ENCODE results near the gene ABCF2. TPM values are rescaled to one million over a fixed set of nuclear protein-coding genes. Genes with fewer than 3 reads are reported as not detected.

The ABCF2 gene
- polyA plus RNA-seq, 3 donors = 18.0 to 22.0 (median 21.1) TPM

DNA sequence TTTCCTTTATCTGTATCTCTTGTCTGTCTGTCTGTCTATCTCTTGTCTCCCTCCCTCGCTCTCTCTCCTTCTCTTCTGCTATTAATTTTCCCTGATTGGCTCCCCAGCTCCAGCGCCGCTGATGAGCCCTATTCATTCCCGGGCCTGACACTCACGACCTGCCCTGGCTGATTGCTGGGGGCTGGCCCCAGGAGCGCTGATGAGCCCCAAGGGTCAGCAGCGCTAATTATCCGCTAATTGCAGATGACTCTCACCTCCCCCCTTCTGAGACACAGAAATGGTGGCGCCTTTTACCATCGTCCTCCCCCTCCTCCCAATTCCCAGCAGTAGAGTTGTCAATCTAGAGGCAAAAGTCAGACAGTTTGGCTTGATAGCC lies 58.2 kb downstream of the ABCF2 start:
- no peak for DNase-seq
- H3K27me3 Mint-ChIP-seq (ENCODE audit: low read depth in 3 of 3) = peaks cover 42 to 59% (median 47%) of the 10 kb centered on the region in 3 donors
- Histone ChIP-seq H3K27me3 (ENCODE audit: control insufficient read depth in 2 of 2, insufficient read depth in 2 of 2, low read length in 2 of 2) (peaks cover 52 to 80% of the 10 kb centered on the region in 2 donors), H2AFZ (ENCODE audit: insufficient read depth, low read depth, low read length, poor library complexity, severe bottlenecking) (no peak overlapping the region), H3K36me3 (replicated peaks in 1 of 2; ENCODE audit: control insufficient read depth in 1 of 2, insufficient read depth in 2 of 2, low read length in 2 of 2) (no peaks in the 10 kb centered on the region), H3K79me2 (ENCODE audit: insufficient read depth, low read length) (no peaks in the 10 kb centered on the region), H3K9me3 (replicated peaks in 1 of 2; ENCODE audit: control insufficient read depth in 1 of 2, insufficient read depth in 1 of 2, low read length in 2 of 2) (peaks cover 8 to 16% of the 10 kb centered on the region in 2 donors), H3K4me3 (replicated peaks in 1 of 3; ENCODE audit: low read depth in 2 of 3, low read length in 3 of 3) (no peak overlapping the region), H4K20me1 (ENCODE audit: insufficient read depth, low read length) (no peaks in the 10 kb centered on the region), H3K4me1 (ENCODE audit: control insufficient read depth in 1 of 2, insufficient read depth in 2 of 2, low read length in 2 of 2) (peaks cover 7 to 21% of the 10 kb centered on the region in 2 donors), H3K4me2 (replicated peaks; ENCODE audit: extremely low read depth, low read length, poor library complexity, severe bottlenecking) (no peak overlapping the region), H3K9ac (ENCODE audit: insufficient read depth, low read length, poor library complexity, severe bottlenecking) (no peak overlapping the region), H3K27ac (ENCODE audit: low read depth in 1 of 2, low read length in 2 of 2) (no peak overlapping the region)
- no peak overlapping the region for H3K27ac Mint-ChIP-seq
- peaks cover 3 to 7% of the 10 kb centered on the region in 2 donors for H3K36me3 Mint-ChIP-seq
- 41% methylated on average over 7 of the region's 10 CpGs for WGBS (ENCODE audit: insufficient coverage)
- TF ChIP-seq CTCF (IDR thresholded peaks at IDR 0.05) = no peak
- intact Hi-C loops (cut with micrococcal nuclease) = loop anchor here in 1 of 2 donors (10.0 kb wide), 1 partner anchor 136 kb away; no protein-coding TSS in a partner anchor
- peaks cover 10% of the 10 kb centered on the region for H3K4me1 Mint-ChIP-seq
- peaks cover 4 to 30% (median 16%) of the 10 kb centered on the region in 7 donors for H3K9me3 Mint-ChIP-seq
- H3K4me3 Mint-ChIP-seq = peak overlapping the region in 1 of 2 donors; percentile 74

DNA sequence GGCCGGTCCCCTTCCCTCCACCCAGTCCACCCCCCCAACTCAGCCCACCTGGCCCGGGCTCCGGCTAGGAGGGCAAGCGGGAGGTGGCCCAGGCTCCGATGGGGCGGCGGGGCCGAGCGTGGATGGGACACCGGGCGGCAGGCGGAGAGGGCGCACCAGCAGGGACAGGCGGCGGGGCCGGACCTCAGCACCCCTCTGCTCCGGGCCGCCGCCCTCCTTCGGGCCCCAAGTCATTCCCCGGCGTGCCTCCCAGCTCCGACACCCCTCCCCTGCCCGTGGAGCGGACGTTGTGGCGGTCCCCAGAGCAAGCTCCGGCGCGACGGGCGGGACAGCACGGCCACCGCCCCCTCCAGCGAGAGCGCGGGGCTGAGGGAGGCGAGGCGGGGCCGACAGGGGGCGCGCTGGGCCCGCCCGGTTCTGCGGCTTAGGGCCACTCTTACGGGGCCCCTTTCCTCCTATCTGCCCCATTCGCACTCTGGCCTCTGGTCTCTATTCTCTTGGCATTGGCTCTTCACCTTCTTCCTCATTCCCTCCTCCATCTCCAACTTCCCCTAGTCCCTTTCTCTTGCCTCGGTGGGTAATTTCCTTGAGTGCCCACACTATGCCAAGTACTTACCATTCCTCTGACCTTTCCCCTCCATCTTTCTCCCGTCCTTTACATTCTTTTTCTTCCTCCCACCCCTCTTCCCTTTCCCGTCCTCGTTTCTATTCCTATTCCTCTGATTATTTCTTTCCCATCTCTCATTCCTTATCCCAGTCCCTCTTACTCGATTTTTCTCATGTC lies 58.8 kb downstream of the ABCF2 start:
- Histone ChIP-seq H3K4me3 (replicated peaks in 1 of 3; ENCODE audit: low read depth in 2 of 3, low read length in 3 of 3) (peak overlapping the region in 2 of 3 experiments; percentile 21 to 68), H3K79me2 (ENCODE audit: insufficient read depth, low read length) (no peaks in the 10 kb centered on the region), H3K4me2 (replicated peaks; ENCODE audit: extremely low read depth, low read length, poor library complexity, severe bottlenecking) (peak overlapping the region; percentile 81), H3K27me3 (ENCODE audit: control insufficient read depth in 2 of 2, insufficient read depth in 2 of 2, low read length in 2 of 2) (peaks cover 53 to 84% of the 10 kb centered on the region in 2 donors), H4K20me1 (ENCODE audit: insufficient read depth, low read length) (no peaks in the 10 kb centered on the region), H3K27ac (ENCODE audit: low read depth in 1 of 2, low read length in 2 of 2) (no peak overlapping the region), H3K36me3 (replicated peaks in 1 of 2; ENCODE audit: control insufficient read depth in 1 of 2, insufficient read depth in 2 of 2, low read length in 2 of 2) (no peaks in the 10 kb centered on the region), H3K4me1 (ENCODE audit: control insufficient read depth in 1 of 2, insufficient read depth in 2 of 2, low read length in 2 of 2) (peaks cover 7 to 21% of the 10 kb centered on the region in 2 donors), H3K9me3 (replicated peaks in 1 of 2; ENCODE audit: control insufficient read depth in 1 of 2, insufficient read depth in 1 of 2, low read length in 2 of 2) (peaks cover 3 to 16% of the 10 kb centered on the region in 2 donors), H2AFZ (ENCODE audit: insufficient read depth, low read depth, low read length, poor library complexity, severe bottlenecking) (peak overlapping the region; percentile 56), H3K9ac (ENCODE audit: insufficient read depth, low read length, poor library complexity, severe bottlenecking) (no peak overlapping the region)
- peak; percentile 40 to 67 (median 49) for DNase-seq
- Mint-ChIP-seq H3K27me3 (ENCODE audit: low read depth in 3 of 3) (peaks cover 39 to 55% (median 43%) of the 10 kb centered on the region in 3 donors), H3K4me3 (peak overlapping the region; percentile 51 to 74), H3K27ac (no peak overlapping the region), H3K36me3 (peaks cover 3 to 7% of the 10 kb centered on the region in 2 donors), H3K4me1 (peaks cover 10% of the 10 kb centered on the region), H3K9me3 (peaks cover under 1 to 24% (median 10%) of the 10 kb centered on the region in 7 donors)
- TF ChIP-seq CTCF (IDR thresholded peaks at IDR 0.05) = peak; percentile 75
- 2% methylated on average over 52 of the region's 52 CpGs for WGBS (ENCODE audit: insufficient coverage)
- intact Hi-C loops (cut with micrococcal nuclease) = loop anchor here in 1 of 2 donors (10.0 kb wide), 1 partner anchor 137 kb away; no protein-coding TSS in a partner anchor

Data from CD14-positive monocyte (primary cell).